Kidney (tissue), 14 donors: ENCODE results near the gene HOXD1. TPM values are rescaled to one million over a fixed set of nuclear protein-coding genes. Genes with fewer than 3 reads are reported as not detected.

Source experiments
- DNase-seq, 5 donors: peaks; one replicate each; pipeline ENCODE4 v3.0.0-alpha.2; 2013 to 2020
- FAIRE-seq: peaks from 2 replicates; lab custom pipeline; 2012; peaks lifted over from hg19 to GRCh38; lab: Jason Lieb, UNC
- H3K27ac ChIP-seq, 2 donors: one replicate each; pipeline ENCODE4 v1.7.0; 2013; ENCODE audit warnings: low read depth in 2 of 2, low read length in 2 of 2, inconsistent platforms in 1 of 2
- H3K27me3 ChIP-seq: one replicate; pipeline ENCODE4 v1.7.1; 2013; ENCODE audit warnings: low read length, inconsistent platforms; ENCODE audit not compliant: control insufficient read depth, insufficient read depth
- H3K36me3 ChIP-seq, 3 donors: one replicate each; pipeline versions ENCODE4 v1.7.0 to v1.7.1; 2013; ENCODE audit warnings: low read length in 3 of 3, control low read depth in 1 of 3, inconsistent platforms in 1 of 3; ENCODE audit not compliant: insufficient read depth in 3 of 3, control insufficient read depth in 2 of 3
- H3K4me1 ChIP-seq, 3 donors: one replicate each; pipeline versions ENCODE4 v1.7.0 to v1.7.1; 2013; ENCODE audit warnings: low read length in 3 of 3, inconsistent platforms in 1 of 3, low read depth in 1 of 3; ENCODE audit not compliant: control insufficient read depth in 2 of 3, insufficient read depth in 2 of 3
- H3K4me3 ChIP-seq, 3 donors: one replicate each; pipeline versions ENCODE4 v1.7.0 to v1.8.1; 2013; ENCODE audit warnings: low read length in 3 of 3, control low read depth in 1 of 3, inconsistent platforms in 1 of 3
- H3K9ac ChIP-seq, 3 donors: one replicate each; pipeline versions ENCODE4 v1.7.0 to v1.7.1; 2013; ENCODE audit warnings: low read length in 3 of 3, control low read depth in 1 of 3, inconsistent platforms in 1 of 3
- H3K9me3 ChIP-seq, 3 donors: one replicate each; pipeline versions ENCODE4 v1.7.0 to v1.7.1; 2013; ENCODE audit warnings: low read length in 3 of 3, control low read depth in 1 of 3, inconsistent platforms in 1 of 3; ENCODE audit not compliant: control insufficient read depth in 2 of 3, insufficient read depth in 1 of 3
- CTCF ChIP-seq: IDR thresholded peaks from 3 replicates; pipeline ENCODE4 v1.5.1; 2012; ENCODE audit warnings: mild to moderate bottlenecking, moderate library complexity, borderline replicate concordance; ENCODE audit not compliant: insufficient read depth; ENCODE audit errors: extremely low read depth
- intact Hi-C: fragments of 100-400 bp; cut with DNase I; formaldehyde crosslinking; loops from one replicate; pipeline ENCODE4 v1.11.1; 2022
- polyA plus RNA-seq: library from polyadenylated mRNA; stranded (reverse); fragments of 350-450 nt; fragmentation: Illumina TruSeq; extraction: RNeasy Lipid Tissue Mini Kit (QIAGEN cat#74804); gene quantifications from one replicate; pipeline ENCODE4 v1.2.3, GENCODE V29; 2014; ENCODE audit warnings: low read depth, low replicate concordance; ENCODE audit not compliant: insufficient read depth
- total RNA-seq: library from RNA; stranded (reverse); fragmentation: NEBNext Ultra II Directional; extraction: Animal tissue kit (Norgen Biotek cat#: 25700); gene quantifications from one replicate; pipeline ENCODE4 v1.2.1, GENCODE V29; 2021
- donor health status: control.
- donor health status: control.
- donor health status: control.
- donor health status: control.
- donor health status: control.
- donor health status: DM: yes; HTN: yes; CAD: no.
- donor health status: Normal renal cell carcinoma (clear cell type).

Gene HOXD1
- total and polyA plus RNA-seq, 2 donors from 2014 or later = 4.3 to 11.3 TPM

- Histone ChIP-seq H3K27me3 (no peaks in the 10 kb centered on the region), H3K9me3 (no peaks in the 10 kb centered on the region), H3K36me3 (no peaks in the 10 kb centered on the region), H3K27ac (peak overlapping the region; percentile 90 to 95), H3K4me1 (peaks cover 4 to 8% (median 4%) of the 10 kb centered on the region in 3 donors), H3K4me3 (peak overlapping the region; percentile 39 to 65 (median 61)), H3K9ac (peak overlapping the region; percentile 21 to 94 (median 88))
- no peak for TF ChIP-seq CTCF
- peak in 4 of 5 donors; percentile 76 to 90 (median 85) for DNase-seq
- intact Hi-C loops = no loop called here
- no peak for FAIRE-seq
Observed at GRCh38 chr2:176161825-176162626, 26.4 kb upstream of the HOXD1 start.

GRCh38 chr2:176162911-176163671 lies 25.4 kb upstream of the HOXD1 start:
- no peak for TF ChIP-seq CTCF
- H3K9ac ChIP-seq = peak overlapping the region in 2 of 3 donors; percentile 22 to 70
- intact Hi-C loops = no loop called here
- no peaks in the 10 kb centered on the region for H3K36me3 ChIP-seq
- H3K27ac ChIP-seq = peak overlapping the region; percentile 90 to 95
- H3K4me3 ChIP-seq = peak overlapping the region in 2 of 3 donors; percentile 30 to 65
- no peaks in the 10 kb centered on the region for H3K27me3 ChIP-seq
- FAIRE-seq = no peak
- no peaks in the 10 kb centered on the region for H3K9me3 ChIP-seq
- H3K4me1 ChIP-seq = peaks cover 4 to 8% (median 4%) of the 10 kb centered on the region in 3 donors
- DNase-seq = peak; percentile 71 to 96 (median 91)

- no peak for FAIRE-seq
- peak overlapping the region in 2 of 3 donors; percentile 30 to 65 for H3K4me3 ChIP-seq
- intact Hi-C loops = no loop called here
- peak overlapping the region in 2 of 3 donors; percentile 22 to 70 for H3K9ac ChIP-seq
- no peaks in the 10 kb centered on the region for H3K9me3 ChIP-seq
- H3K27me3 ChIP-seq = no peaks in the 10 kb centered on the region
- no peaks in the 10 kb centered on the region for H3K36me3 ChIP-seq
- H3K27ac ChIP-seq = peak overlapping the region; percentile 90 to 95
- no peak for TF ChIP-seq CTCF
- peak in 2 of 5 donors; percentile 18 to 72 for DNase-seq
- H3K4me1 ChIP-seq = peaks cover 4 to 8% (median 4%) of the 10 kb centered on the region in 3 donors
Observed at GRCh38 chr2:176163672-176164056, 24.8 kb upstream of the HOXD1 start.
